TTC549 (cell line): Measurements from ENCODE around the gene TMEM43.
"Not testable (repeated sequence)": the region's sequence is repeated elsewhere in the genome, so short reads cannot be mapped to it uniquely, and the experiment has no call there.

Experiments
- FAIRE-seq: peaks from 2 replicates; lab custom pipeline; 2012; peaks lifted over from hg19 to GRCh38; lab: Jason Lieb, UNC

Gene TMEM43, protein sequence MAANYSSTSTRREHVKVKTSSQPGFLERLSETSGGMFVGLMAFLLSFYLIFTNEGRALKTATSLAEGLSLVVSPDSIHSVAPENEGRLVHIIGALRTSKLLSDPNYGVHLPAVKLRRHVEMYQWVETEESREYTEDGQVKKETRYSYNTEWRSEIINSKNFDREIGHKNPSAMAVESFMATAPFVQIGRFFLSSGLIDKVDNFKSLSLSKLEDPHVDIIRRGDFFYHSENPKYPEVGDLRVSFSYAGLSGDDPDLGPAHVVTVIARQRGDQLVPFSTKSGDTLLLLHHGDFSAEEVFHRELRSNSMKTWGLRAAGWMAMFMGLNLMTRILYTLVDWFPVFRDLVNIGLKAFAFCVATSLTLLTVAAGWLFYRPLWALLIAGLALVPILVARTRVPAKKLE

DNA sequence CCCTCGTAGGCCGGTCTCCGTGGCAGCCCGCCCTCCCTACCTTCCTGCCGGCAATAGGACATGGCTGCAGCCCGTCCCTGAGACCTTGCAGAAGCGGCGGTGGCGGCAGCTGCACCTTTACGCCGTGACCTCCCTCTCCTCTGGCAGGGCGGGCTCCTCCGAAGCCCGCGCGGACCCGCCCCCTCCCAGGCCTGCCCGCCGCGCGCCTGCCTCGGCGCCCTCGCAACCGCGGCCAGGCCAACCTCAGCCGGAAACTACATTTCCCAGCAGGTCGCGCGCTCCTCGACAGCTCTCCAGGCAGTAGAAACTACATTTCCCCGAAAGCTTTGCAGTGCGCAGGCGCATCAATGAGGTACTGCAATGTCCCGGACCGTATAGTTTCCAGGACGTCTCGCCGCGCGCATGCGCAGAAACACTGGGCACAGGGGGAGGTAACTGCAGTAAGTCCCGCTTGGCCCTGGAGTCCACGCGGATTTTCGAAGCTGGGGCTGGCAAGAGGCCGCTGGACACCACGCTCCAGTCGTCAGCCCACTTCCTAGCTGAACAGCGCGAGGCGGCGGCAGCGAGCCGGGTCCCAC, at the start of gene TMEM43, which contains the start of gene CHCHD4:
TMEM43 (plus strand) TSS at position 438 of the 578 bp plus-strand sequence. CDS start 142 bp downstream, outside the sequence.
CHCHD4 (minus strand) TSS at position 256 of the 578 bp plus-strand sequence; CDS start at position 62, 194 bp downstream.
- no peak for FAIRE-seq

DNA sequence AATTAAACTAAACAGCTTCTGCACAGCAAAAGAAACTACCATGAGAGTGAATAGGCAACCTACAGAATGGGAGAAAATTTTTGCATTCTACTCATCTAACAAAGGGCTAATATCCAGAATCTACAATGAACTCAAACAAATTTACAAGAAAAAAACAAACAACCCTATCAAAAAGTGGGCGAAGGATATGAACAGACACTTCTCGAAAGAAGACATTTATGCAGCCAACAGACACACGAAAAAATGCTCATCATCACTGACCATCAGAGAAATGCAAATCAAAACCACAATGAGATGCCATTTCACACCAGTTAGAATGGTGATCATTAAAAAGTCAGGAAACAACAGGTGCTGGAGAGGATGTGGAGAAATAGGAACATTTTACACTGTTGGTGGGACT, 49.6 kb upstream of the TMEM43 start:
- not testable (repeated sequence) for FAIRE-seq

DNA sequence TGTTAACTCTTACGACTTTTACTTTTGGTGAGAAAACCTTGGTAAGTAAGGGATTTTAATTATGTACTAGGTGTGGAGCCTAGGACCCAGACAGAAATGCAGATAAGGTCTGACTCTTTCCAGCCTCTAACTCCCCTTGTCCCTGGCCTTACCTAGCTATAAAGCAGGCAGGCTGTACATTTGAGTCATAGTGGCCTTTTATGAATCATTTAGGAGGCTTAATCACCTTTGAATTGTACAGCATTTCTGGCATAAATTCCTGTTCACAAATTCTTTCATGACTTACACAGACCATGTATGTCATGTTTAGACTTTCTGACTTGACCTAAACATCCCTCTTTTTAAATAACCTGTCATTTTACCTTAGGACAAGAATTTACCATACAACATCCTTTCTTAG, 47.5 kb upstream of the TMEM43 start:
- no peak for FAIRE-seq

DNA sequence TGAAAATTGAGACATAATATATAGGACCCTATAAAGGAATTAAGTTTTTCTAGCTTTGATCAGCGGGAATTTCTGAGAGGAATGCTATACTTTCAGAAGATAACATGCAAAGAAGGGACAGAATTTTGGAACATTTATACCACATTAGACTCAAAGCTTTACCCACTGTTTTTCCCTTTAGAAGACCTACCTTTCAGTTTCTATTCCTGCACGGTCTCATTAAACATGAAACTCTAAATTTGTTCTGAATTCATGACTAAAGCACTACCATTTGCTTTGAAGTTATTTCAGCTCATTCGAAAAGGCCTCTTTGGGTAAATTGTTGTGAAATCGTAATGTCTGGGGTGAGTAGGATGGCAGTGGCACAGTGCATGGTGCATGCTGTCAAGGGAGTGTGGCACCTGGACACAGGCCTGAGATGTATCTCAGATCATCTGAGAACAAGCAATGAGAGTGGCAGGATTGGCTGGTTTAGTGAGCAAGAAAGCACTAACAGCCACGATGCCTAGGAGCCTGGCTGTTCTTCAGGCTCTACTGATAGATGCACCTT, 42.7 kb upstream of the TMEM43 start:
- no peak for FAIRE-seq

DNA sequence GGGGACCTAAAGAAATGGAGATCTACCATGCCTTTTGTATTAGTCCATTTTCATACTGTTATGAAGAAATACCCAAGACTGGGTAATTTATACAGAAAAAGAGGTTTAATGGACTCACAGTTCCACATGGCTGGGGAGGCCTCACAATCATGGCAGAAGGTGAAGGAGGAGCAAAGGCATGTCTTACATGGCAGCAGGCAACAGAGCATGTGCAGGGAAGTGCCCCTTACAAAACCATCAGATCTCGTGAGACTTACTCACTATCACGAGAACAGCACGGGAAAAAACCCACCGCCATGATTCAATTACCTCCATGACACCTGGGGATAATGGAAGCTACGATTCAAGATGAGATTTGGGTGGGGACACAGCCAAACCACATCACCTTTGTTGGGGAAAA, 37.4 kb upstream of the TMEM43 start:
- not testable (repeated sequence) for FAIRE-seq

DNA sequence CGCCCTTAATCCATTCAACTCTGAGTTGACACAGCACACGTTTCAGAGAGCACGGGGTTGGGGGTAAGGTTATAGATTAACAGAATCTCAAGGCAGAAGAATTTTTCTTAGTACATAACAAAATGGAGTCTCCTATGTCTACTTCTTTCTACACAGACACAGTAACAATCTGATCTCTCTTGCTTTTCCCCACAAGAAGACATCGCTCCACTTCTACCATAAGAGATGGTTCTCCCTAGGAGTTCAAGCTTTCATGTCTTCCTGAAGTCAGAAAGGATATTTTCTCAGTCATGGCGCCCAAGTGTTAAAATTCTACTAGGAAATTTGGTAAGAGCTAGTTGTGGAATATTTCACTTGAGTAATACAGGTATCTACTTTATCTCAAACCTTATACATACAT, 32.9 kb upstream of the TMEM43 start:
- FAIRE-seq = not testable (repeated sequence)

DNA sequence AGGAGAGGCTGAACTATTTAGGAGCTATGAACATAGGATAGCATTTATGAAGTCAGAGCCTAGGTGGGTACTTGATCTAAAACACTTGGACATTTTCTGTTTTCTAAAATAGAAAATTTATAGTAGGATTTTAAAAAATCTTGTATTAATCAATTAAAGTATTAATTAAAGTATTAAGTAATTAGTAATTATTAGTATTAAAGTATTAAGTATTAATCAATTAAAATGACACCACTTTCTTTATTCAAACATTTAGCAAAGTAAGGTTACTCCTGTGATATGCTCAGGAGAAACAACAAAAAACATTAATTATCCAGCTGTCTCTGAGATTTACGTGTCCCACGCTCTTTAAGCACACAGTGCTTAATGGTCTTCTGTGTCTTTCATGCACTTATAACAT, 32.4 kb upstream of the TMEM43 start:
- peak; percentile 31 for FAIRE-seq

DNA sequence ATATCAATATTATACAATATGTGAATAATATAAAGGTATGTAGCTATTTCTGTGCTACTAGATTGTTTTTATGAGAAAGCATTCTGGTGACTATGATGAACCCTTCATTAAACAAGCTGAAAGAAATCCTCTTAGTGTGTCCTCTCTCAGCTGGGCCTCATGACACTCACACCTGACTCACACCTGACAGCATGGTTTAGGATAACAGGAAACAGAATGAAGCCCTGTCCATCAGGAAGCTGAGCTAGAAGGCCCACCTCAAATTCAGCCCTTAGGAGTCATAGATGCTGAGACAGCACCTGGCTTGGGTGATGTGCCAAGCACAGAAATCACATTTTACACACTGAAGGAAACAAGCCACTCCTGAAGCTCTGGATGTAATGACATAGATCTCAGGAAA, 31.0 kb upstream of the TMEM43 start:
- FAIRE-seq = no peak

DNA sequence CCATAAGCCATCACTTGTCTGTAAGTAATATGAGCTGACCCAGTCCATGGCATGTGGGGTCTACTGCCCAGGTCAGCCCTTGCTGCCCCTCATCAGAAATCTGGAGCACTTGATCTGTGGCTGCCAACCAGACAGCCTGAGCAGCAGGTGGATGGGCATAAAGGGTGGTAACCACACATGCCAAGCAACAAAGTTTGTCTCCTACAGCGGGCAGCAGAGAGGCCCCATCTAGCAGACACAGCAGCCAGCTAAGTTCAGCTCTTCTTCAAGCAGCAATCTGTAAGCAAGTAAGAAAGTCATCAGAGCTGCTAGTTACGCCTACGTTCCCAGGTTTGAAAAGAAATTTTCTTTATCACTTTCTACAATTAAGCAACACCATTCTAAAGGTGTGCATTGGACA, 28.1 kb upstream of the TMEM43 start:
- FAIRE-seq = no peak

DNA sequence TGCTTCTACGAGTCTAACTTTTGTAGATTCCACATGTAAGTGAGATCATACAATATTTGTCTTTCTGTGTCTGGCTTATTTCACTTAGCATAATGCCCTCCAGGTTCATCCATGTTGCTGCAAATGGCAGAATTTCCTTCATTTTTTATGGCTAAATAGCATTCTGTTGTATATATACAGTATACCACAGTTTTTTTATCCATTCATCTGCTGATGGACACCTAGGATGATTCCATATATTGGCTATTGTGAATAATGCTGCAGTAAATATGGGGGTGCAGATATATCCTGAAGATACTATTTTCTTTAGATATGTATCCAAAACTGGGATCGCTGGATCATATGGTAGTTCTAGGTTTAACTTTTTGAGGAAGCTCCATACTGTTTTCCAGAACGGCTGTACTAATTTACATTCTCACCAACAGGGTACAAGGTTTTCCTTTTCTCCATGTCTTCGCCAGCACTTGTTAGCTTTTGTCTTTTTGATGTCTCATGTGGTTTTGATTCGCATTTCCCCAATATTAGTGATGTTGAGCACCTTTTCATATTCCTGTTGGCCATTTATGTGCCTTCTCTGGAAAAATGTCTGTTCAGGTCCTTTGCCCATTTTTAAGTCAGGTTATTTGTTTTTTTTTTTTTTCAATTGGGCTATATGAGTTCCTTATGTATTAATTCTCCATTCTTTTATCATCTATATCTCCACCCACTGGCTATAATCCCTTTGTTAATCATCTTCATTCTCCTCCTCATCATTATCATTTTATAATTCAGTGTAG, 27.0 kb upstream of the TMEM43 start:
- no peak for FAIRE-seq

DNA sequence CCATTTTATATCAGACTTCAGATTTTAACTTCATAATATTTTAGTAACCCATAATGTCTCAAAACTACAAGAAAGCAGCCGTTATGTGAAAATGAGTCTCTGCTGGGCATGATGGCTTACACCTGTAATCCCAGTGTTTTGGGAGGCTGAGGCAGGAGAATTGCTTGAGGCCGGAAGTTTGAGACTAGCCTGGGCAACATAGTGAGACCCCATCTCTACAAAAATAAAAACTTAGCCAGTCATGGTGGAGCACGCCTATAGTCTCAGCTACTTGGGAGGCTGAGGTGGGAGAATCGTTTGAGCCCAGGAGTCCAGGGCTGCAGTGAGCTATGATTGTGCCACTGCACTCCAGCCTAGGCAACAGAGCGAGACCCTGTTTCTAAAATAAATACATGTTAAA, 15.0 kb upstream of the TMEM43 start:
- not testable (repeated sequence) for FAIRE-seq

DNA sequence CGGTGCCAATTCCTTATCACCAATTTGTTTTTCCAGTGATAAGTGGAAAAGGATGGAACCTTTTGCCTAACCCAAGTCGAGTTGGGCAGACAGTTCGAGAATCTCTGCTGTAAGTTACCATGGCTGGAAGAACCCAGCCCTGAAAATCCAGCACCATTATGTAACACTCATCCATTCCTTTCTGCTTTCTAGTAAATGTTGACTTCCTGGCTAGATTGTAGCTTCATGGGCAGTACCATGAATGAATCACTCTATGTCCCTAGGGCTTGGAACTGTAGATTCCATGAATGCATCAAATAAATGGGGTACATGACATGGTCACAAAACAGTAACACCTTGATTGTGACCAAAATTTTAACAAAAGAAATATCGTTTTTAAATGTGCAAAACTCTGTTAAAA, 14.2 kb upstream of the TMEM43 start:
- FAIRE-seq = no peak

DNA sequence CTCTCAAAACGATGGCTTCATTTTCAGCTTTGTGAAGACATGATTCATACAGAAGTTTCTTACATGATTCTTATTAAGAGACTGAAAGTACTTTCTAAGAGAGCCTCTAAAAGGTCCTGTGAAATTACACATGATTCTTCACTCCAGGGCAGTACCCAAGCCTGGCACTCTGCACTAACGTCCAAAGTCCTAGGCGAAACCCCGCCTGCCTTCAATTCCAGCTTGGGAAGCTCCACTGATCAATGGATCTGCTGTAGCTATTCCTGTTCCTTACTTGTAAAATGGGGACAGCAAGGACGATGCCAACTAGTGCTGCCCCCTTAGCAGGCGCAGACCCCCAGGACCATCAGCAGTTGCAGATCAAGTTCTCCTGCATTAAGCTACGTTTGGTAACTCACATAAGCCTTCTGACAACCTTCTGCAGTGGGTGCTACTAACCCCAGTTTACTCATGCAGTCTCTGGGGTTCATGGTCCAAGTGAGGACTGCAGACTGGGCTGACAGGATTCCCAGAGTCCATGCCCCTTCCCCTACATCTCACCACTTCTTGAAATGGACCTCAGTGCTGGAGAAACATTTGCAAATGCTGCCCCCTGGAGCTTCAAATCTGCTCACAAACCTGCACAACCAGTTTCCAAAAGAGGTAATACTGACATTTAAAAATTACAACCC, 10.8 kb upstream of the TMEM43 start:
- FAIRE-seq = no peak

DNA sequence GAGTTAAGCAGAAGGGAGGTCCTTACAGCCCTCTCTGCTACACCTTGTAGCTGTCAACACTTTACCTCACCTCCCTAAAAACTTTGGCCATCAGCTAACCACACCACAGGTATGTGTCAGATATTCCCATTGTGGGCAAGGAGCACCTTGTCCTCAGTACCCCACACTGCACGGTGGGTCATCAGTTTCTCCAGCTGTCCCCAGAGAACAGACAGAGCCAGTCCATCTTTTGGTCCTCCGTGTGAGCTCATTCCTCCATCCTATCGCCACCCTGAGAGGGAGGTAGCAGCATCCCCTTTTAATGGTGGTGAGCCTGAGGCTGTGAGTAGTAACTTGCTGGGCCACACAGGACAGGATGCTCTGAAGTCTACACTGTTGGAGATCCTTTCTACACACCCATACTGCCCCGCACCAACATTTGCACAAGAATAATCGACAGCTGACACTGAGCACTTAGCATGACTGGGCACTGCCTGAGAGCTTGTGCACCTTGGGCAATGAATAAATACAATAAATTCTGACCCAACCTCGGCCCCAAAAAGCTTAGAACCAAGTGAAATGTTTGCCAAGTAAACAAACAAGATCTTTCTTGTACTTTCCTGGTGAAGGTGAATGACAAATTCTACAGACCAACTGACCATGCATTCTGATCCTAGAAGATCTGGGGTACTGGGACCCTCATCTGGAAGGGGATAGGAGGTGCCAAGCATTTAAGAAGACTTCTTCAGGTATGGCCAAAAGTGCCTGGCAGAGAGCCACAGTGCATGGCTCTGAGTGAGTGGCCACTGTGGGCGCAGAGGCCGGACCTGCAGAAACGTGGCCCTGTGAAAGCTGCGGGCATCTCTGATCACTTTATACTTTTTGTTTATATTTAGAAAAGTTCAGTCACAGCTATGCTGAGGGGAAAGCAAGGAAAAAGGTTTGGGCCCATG, 7.1 kb upstream of the TMEM43 start:
- no peak for FAIRE-seq

DNA sequence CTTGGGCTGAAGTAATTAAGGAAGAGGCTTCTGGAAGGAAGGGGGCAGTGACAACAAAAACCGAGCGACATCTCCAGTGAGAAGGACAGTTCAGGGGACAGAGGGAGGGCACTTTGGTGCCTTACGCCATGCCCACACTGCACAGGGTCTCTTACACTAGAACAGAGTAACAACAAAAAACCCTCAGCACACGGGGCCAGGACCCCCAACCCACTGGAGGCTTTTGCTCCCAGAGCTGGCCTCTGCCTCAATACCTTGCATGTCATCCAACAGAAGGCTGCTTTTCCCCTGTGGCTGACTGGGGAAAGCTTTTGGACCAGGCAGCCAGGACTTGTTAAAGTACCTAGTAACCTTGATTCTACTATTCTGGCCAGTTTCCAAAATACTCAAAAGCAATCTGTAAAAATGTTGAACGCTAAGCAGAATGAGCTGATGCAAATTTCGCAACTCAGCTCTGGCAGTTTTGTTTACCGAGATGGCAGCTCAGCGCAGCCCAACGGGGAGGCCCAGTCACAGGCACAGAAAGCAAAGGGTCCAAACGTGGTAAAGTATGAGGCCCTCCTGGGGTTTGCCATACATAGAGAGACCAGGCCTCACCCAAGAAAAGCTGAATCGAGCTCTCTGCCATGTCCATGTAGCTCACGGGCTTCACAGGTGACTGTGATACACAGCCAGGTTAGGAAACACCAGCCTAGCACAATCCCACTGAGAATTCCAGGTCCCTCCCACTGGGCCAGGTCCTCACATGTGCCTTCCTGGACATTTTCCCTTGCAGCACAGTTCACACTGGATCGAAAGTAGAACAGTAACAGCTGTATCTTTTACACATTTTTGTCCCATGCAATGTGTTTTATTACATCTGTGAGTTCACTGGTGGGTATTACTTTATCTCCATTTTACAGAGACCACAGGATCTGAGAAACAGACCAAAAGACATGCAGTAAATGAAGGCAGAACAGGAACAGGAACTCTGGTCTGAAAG, 6.2 kb upstream of the TMEM43 start:
- FAIRE-seq = no peak

DNA sequence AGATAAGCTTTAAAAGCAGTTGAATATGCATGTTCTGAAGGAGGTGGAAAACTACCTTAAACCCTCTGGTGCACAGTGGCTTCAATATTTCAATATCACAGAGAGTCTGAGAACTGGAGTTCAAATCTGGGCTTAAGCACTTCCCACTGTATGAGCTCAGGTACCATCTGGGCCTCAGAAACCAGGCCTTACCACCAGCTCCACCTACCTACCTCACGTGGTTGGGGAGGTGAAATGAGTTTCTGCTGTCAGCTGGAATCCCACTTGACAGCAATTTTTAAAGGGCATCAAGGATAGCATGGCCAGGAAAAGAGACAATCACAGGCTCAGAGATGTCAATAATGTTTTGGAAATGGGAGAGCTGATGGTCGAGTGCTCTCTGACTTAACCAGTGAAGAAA, 5.2 kb upstream of the TMEM43 start:
- no peak for FAIRE-seq

DNA sequence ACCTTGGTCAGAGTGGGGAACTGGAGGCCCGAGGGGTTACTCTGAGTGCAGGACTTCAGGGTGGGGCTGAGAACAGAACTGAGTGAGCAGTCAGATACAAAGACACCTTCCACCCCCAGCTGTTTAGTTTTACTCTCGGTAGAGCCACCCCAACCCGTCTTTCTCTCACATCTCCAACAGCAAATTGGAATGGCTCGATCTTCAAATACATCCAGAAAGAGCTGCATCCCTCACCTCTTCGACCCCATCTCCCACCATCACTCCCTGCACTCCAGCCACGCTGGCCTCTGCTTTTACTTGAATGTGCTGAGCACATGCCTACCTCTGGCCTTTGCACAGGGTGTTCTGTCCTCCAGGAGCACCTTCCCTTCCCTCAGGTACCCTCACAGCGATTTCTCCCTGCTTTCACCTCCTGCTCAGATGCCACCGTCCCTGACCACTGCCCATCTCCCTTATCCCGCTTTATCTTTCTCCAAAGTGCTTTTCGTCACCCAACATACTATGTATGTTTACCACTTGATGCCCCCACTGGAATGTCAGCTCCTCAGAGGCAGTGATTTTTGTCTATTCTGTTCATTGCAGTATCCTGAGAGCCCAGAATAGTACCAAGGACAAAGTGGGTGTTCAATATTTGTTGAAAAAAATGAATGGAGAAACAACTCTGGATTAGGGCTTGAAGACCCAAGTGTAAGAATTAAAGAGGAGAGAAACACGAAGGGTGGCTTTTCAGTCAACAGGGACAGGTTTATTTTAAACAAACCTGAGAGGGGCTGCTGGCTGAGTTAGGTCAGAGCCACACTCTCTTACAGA, 4.5 kb upstream of the TMEM43 start:
- no peak for FAIRE-seq

DNA sequence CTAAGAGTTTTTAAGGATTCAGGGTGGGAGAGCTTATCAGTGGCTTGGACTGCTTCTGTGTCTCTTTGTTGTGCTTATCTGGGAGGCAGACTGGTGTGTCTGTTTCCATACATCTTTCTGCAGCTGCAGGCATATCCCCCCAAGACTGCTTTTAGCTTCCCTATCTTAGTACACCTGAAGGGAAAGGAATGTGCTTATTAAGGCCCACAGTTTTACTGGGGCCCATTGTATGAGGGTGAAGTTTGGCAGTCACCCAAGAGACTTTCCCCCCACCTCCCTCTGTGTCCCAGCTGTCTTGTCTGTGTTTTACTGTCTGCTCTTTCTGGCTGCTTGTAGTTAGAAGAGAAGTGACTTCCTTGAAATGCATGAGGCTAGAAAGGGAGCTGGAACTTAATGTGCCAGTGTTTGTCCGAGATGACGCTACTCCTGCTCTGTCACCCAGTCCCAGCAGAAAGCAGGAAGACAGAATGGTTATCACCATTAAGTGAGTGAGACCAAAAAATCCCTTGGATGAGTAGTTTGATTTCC, 3.9 kb upstream of the TMEM43 start:
- FAIRE-seq = not testable (repeated sequence)

DNA sequence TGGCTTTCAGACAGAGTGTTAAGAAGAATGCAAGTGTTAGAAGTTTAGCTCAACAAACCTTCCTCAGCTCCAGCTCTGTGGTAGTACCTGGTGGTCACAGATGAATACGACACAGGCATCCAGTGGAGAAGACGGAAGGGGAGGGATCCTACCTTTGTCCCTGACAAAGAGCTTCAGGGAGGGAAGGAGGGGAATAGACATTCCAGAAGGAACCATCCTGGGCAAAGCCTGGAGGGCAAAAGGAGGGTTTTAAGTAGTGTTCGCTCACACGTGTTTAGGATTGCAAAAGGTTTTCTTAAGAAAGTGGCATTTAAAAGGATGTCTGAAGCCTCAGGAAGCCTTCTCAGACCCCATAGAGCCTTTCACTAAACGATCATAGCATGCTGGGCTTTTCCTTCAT, 3.0 kb upstream of the TMEM43 start:
- no peak for FAIRE-seq
